HepG2 (cell line): ENCODE measurements around the gene GPM6B. TPM values are rescaled to one million over a fixed set of nuclear protein-coding genes. Genes with fewer than 3 reads are reported as not detected.

Experiments
- ATAC-seq: fragments of 200-7000 bp; cut with Tn5 transposase; 3 replicates; pipeline ENCODE4 v1.9.1; 2020; ENCODE audit warnings: mild to moderate bottlenecking, moderate library complexity
- BruUV-seq: library from RNA; stranded (reverse); fragments of 400-500 nt; replicated peaks from 2 replicates; lab custom pipeline; 2021; lab: Mats Ljungman, UMichigan
- CTCF ChIA-PET: fragments of 300-600 bp; formaldehyde crosslinking; extraction: SDS; loops from one replicate; lab custom pipeline; 2021; ENCODE audit warnings: low total read pairs, inconsistent platforms, low intra/inter-chr PET ratio; lab: Yijun Ruan, JAX
- POLR2A ChIA-PET: fragments of 350-600 bp; sonication (Branson Sonifier 250); formaldehyde crosslinking; loops from one replicate; lab custom pipeline; 2020; ENCODE audit warnings: antibody characterized with exemption, inconsistent platforms; lab: Yijun Ruan, JAX
- DNase-seq: peaks from one replicate; pipeline ENCODE4 v3.0.0-alpha.2; 2015; ENCODE audit warnings: low spot score
- FAIRE-seq: peaks from 3 replicates; lab custom pipeline; 2011; peaks lifted over from hg19 to GRCh38; lab: Jason Lieb, UNC
- H2AFZ ChIP-seq: one replicate; pipeline ENCODE4 v1.6.1; 2011; ENCODE audit warnings: low read length, inconsistent platforms
- H3K27ac ChIP-seq: fragments of 300-600 bp; 3 replicates; pipeline ENCODE4 v1.8.0; 2011; ENCODE audit warnings: mixed run types, mild to moderate bottlenecking, mixed read lengths, low read length, inconsistent platforms; ENCODE audit not compliant: insufficient read depth; ENCODE audit errors: extremely low read length
- H3K27me3 ChIP-seq, 2 experiments: fragments of 200-600 bp in 1 of 2; 2 replicates in 1 of 2; 3 replicates in 1 of 2; pipeline versions ENCODE4 v1.6.0 to v1.8.0; 2011; ENCODE audit warnings: low read length in 2 of 2, mild to moderate bottlenecking in 2 of 2, moderate library complexity in 2 of 2, inconsistent platforms in 1 of 2; ENCODE audit not compliant: insufficient read depth in 2 of 2, control insufficient read depth in 1 of 2
- H3K36me3 ChIP-seq, 2 experiments: fragments of 200-600 bp in 1 of 2; replicated peaks in 1 of 2; 2 replicates in 1 of 2; 3 replicates in 1 of 2; pipeline versions ENCODE4 v1.5.1 to v1.8.0; 2011; ENCODE audit warnings: low read length in 2 of 2, inconsistent platforms in 1 of 2; ENCODE audit not compliant: insufficient read depth in 2 of 2, control insufficient read depth in 1 of 2
- H3K4me1 ChIP-seq: 2 replicates; pipeline ENCODE4 v1.5.1; 2012; ENCODE audit warnings: low read length, inconsistent platforms; ENCODE audit not compliant: insufficient read depth
- H3K4me2 ChIP-seq: 2 replicates; pipeline ENCODE4 v1.6.0; 2011; ENCODE audit warnings: low read depth, low read length, inconsistent platforms
- H3K4me3 ChIP-seq, 3 experiments: fragments of 200-600 bp in 1 of 3; sonication (generic), shearing (Covaris generic) in 1 of 3; replicated peaks in 1 of 3; 2 replicates each; pipeline ENCODE4 v1.5.1; 2011 to 2016; ENCODE audit warnings: low read length in 3 of 3, inconsistent platforms in 2 of 3, low read depth in 2 of 3, mild to moderate bottlenecking in 2 of 3, control low read depth in 1 of 3, mixed read lengths in 1 of 3; ENCODE audit not compliant: insufficient read depth in 1 of 3
- H3K79me2 ChIP-seq: one replicate; pipeline ENCODE4 v1.6.1; 2011; ENCODE audit warnings: low read length, inconsistent platforms; ENCODE audit not compliant: insufficient read depth
- H3K9ac ChIP-seq: 2 replicates; pipeline ENCODE4 v1.6.0; 2011; ENCODE audit warnings: mild to moderate bottlenecking, low read depth, low read length, inconsistent platforms; ENCODE audit not compliant: insufficient read depth
- H3K9me3 ChIP-seq: 2 replicates; pipeline ENCODE4 v1.5.1; 2012; ENCODE audit warnings: mild to moderate bottlenecking, low read length
- H4K20me1 ChIP-seq: 2 replicates; pipeline ENCODE4 v1.6.0; 2011; ENCODE audit warnings: inconsistent platforms, mild to moderate bottlenecking, low read length, moderate library complexity; ENCODE audit not compliant: insufficient read depth
- KDM2A ChIP-seq: sonication (generic); formaldehyde crosslinking; IDR thresholded peaks from 2 replicates; pipeline ENCODE4 v1.4.0; 2020; ENCODE audit warnings: low read depth, missing genetic modification reagents, borderline replicate concordance
- RAD21 ChIP-seq: fragments of 450-650 bp; formaldehyde crosslinking; IDR thresholded peaks from 2 replicates; pipeline ENCODE4 v1.5.0; 2020; ENCODE audit warnings: mild to moderate bottlenecking
- ZFX ChIP-seq: sonication (generic); formaldehyde crosslinking; IDR thresholded peaks from 2 replicates; pipeline ENCODE4 v1.4.0; 2020; ENCODE audit warnings: mild to moderate bottlenecking, low read depth, missing genetic modification reagents, moderate library complexity
- ZMYM4 ChIP-seq: sonication (generic); formaldehyde crosslinking; IDR thresholded peaks from 2 replicates; pipeline ENCODE4 v1.8.1; 2023; ENCODE audit warnings: mild to moderate bottlenecking, missing genetic modification reagents
- ZNF280B ChIP-seq: sonication (generic); formaldehyde crosslinking; IDR thresholded peaks from 2 replicates; pipeline ENCODE4 v1.5.0; 2020; ENCODE audit warnings: missing genetic modification reagents, mild to moderate bottlenecking, borderline replicate concordance
- ZNF382 ChIP-seq: sonication (generic); formaldehyde crosslinking; IDR thresholded peaks from 2 replicates; pipeline ENCODE4 v1.5.0; 2020; ENCODE audit warnings: missing genetic modification reagents, mild to moderate bottlenecking, borderline replicate concordance
- WGBS: methylation state at CpG from one replicate; pipeline ENCODE4 v1.1.6; 2017; ENCODE audit warnings: low lambda C conversion rate; 5-methylcytosine and 5-hydroxymethylcytosine counted together
- in situ Hi-C: cut with HindIII; loops from 2 replicates; pipeline ENCODE4 v1.10.0; 2017; ENCODE audit warnings: low pct_unique_long_range_greater_than_20kb; ENCODE audit not compliant: extremely low pct_ligation_motif_present
- intact Hi-C: fragments of 100-400 bp; cut with micrococcal nuclease; formaldehyde crosslinking; loops from one replicate; pipeline ENCODE4 v1.10.0; 2022; ENCODE audit not compliant: unreplicated experiment
- polyA plus RNA-seq, 8 experiments: library from polyadenylated mRNA; depleted of rRNA in 3 of 8; stranded (reverse) in 7 of 8; unstranded in 1 of 8; fragments of >200 nt; fragmentation: Illumina TruSeq in 4 of 8; extraction: Trizol in 4 of 8; gene quantifications; 2 replicates each; pipeline versions ENCODE4 v1.2.1 to v1.2.3, GENCODE V29; 2011 to 2016; ENCODE audit warnings: low read depth in 4 of 8, missing spikeins in 1 of 8, mixed read lengths in 1 of 8; ENCODE audit not compliant: insufficient read depth in 1 of 8
- total RNA-seq, 5 experiments: library from RNA; depleted of rRNA; stranded (reverse); fragments of >200 nt; fragmentation: Illumina TruSeq; extraction: Trizol; gene quantifications; 2 replicates each; pipeline ENCODE4 v1.2.3, GENCODE V29; 2016; ENCODE audit warnings: low read depth in 1 of 5
- TF ChIP-seq, protein P1 (sequence below): sonication (generic); formaldehyde crosslinking; IDR thresholded peaks from 2 replicates; pipeline ENCODE4 v1.8.0; 2022; ENCODE audit warnings: missing genetic modification reagents, mild to moderate bottlenecking, borderline replicate concordance

GPM6B gene
- total and polyA plus RNA-seq, 2 of the 13 experiments (the other 11 are each of a cell fraction or from before 2014, with no cell fraction given): not detected

DNA sequence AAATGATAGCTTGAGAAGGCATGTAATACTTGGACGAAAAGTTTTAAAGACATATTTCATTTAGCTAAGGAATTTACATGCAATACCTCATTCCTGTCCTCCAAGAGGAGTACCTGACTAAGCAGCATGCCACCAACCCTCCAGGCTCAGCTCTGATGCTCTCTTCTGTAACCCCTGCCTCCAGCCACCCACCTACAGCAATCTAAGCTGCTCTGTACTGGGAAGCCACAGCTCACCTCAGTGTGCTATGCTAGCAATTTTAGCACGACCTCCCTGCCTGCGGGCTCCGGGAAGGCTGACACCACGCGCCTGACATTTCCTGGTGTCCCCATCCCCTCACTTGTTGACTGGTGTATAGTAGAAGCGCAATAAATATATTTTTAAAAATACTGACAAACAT is 23.2 kb upstream of the GPM6B start (continued):
- TF ChIP-seq RAD21 (CRISPR knock-in tag): no peak

GRCh38 chrX:13837290-13837745 is 20.4 kb upstream of the GPM6B start:
- H4K20me1 ChIP-seq: no peaks in the 10 kb centered on the region
- ChIA-PET POLR2A (no interaction called here), CTCF (no interaction called here)
- no peaks in the 10 kb centered on the region for H3K4me1 ChIP-seq
- H3K36me3 ChIP-seq: no peaks in the 10 kb centered on the region
- FAIRE-seq (no peak), DNase-seq (no peak), ATAC-seq (no peak)
- no peaks in the 10 kb centered on the region for H3K27me3 ChIP-seq
- no peak overlapping the region for H3K4me3 ChIP-seq
- H3K9ac ChIP-seq: no peak overlapping the region
- H3K9me3 ChIP-seq: no peaks in the 10 kb centered on the region
- no peaks in the 10 kb centered on the region for H3K79me2 ChIP-seq
- in situ Hi-C loops (no loop called here), intact Hi-C loops (no loop called here)
- TF ChIP-seq ZFX (CRISPR knock-in tag): no peak
- TF ChIP-seq ZNF280B (CRISPR knock-in tag): no peak
- TF ChIP-seq, protein P1, sequence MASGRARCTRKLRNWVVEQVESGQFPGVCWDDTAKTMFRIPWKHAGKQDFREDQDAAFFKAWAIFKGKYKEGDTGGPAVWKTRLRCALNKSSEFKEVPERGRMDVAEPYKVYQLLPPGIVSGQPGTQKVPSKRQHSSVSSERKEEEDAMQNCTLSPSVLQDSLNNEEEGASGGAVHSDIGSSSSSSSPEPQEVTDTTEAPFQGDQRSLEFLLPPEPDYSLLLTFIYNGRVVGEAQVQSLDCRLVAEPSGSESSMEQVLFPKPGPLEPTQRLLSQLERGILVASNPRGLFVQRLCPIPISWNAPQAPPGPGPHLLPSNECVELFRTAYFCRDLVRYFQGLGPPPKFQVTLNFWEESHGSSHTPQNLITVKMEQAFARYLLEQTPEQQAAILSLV (CRISPR knock-in tag): no peak
- no peak for TF ChIP-seq ZNF382
- no peak for TF ChIP-seq KDM2A (CRISPR knock-in tag)
- TF ChIP-seq ZMYM4 (CRISPR knock-in tag): no peak
- no peak overlapping the region for H3K4me2 ChIP-seq
- BruUV-seq: no TSS peak
- H3K27ac ChIP-seq: no peak overlapping the region
- H2AFZ ChIP-seq: no peak overlapping the region
- WGBS: 5% methylated on average over 6 of the region's 7 CpGs
